ENCODE data around the gene TRPM3. TPM values are rescaled to one million over a fixed set of nuclear protein-coding genes. Genes with fewer than 3 reads are reported as not detected.

The TRPM3 gene
- total and polyA plus RNA-seq, 9 of the 15 experiments (the other 6 are each of a cell fraction or from before 2014, with no cell fraction given): 0.04 TPM; not detected in 8

DNA sequence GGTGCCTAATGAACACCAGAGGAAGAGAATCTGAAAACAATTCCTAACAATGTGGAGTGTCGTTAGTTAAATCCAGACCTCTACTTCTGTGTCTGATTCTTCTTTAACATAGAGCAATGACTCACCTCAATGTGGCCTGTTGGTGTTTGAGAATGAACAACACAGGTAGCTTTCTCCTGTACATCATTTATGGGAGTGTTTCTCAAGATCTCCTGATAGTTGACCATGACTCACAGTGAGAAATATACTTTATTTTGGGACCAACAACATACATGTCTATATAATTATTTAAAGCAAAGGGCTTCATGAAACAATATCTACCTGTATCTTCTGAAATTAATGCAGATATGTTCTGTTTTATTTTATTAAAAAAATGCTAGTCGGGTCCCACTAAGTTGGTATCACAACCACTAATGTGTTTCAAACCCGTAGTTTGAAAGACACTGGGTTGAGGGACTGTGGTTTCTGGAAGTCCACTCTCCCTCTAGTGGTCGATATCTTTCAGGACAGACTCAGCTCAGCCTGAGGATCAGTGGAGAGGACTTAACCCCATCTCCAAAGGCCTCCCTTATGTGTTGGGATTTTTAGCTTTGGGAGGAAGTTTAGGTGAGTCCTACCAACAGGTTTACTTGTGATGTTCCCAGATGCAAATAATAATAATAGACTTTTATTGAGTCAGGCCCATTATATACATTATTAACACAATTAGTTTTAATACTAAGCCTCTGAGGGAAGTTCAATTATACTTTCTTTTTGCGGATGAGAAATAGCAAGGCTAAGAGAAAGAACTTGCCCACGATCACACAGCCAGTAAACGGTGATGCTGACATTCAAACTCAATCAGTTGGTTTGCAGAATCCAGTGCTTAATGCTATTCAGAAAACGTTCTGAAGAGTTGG, 636.9 kb downstream of the TRPM3 start (continued):
- no peak for TF ChIP-seq SP1 (CRISPR knock-in tag; IDR thresholded peaks at IDR 0.05)
- no peak for TF ChIP-seq ZBTB7A (IDR thresholded peaks at IDR 0.05; ENCODE audit: borderline replicate concordance, control insufficient read depth, low read depth, low read length)
- no peak for TF ChIP-seq ZNF239 (CRISPR knock-in tag; IDR thresholded peaks at IDR 0.05)
- TF ChIP-seq SMAD2 (IDR thresholded peaks at IDR 0.05; ENCODE audit: low read depth, low read length): no peak
- TF ChIP-seq, protein P1, sequence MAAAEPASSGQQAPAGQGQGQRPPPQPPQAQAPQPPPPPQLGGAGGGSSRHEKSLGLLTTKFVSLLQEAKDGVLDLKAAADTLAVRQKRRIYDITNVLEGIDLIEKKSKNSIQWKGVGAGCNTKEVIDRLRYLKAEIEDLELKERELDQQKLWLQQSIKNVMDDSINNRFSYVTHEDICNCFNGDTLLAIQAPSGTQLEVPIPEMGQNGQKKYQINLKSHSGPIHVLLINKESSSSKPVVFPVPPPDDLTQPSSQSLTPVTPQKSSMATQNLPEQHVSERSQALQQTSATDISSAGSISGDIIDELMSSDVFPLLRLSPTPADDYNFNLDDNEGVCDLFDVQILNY (CRISPR knock-in tag; IDR thresholded peaks at IDR 0.05): no peak
- TF ChIP-seq, protein P2, sequence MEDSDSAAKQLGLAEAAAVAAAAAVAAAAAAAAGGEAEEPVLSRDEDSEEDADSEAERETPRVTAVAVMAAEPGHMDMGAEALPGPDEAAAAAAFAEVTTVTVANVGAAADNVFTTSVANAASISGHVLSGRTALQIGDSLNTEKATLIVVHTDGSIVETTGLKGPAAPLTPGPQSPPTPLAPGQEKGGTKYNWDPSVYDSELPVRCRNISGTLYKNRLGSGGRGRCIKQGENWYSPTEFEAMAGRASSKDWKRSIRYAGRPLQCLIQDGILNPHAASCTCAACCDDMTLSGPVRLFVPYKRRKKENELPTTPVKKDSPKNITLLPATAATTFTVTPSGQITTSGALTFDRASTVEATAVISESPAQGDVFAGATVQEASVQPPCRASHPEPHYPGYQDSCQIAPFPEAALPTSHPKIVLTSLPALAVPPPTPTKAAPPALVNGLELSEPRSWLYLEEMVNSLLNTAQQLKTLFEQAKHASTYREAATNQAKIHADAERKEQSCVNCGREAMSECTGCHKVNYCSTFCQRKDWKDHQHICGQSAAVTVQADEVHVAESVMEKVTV (CRISPR knock-in tag; IDR thresholded peaks at IDR 0.05): peak; percentile 59
- TF ChIP-seq REST (IDR thresholded peaks at IDR 0.05; ENCODE audit: borderline replicate concordance): peak; percentile 71; the same call in 1 of the 2 replicates
- TF ChIP-seq REST (CRISPR knock-in tag; IDR thresholded peaks at IDR 0.05; ENCODE audit: low read depth): no peak
- TF ChIP-seq ZNF175 (CRISPR knock-in tag; IDR thresholded peaks at IDR 0.05; ENCODE audit: low read depth): 0 out of 2 replicates have a peak, but pooled peaks have one; percentile 40
- TF ChIP-seq, protein P3, sequence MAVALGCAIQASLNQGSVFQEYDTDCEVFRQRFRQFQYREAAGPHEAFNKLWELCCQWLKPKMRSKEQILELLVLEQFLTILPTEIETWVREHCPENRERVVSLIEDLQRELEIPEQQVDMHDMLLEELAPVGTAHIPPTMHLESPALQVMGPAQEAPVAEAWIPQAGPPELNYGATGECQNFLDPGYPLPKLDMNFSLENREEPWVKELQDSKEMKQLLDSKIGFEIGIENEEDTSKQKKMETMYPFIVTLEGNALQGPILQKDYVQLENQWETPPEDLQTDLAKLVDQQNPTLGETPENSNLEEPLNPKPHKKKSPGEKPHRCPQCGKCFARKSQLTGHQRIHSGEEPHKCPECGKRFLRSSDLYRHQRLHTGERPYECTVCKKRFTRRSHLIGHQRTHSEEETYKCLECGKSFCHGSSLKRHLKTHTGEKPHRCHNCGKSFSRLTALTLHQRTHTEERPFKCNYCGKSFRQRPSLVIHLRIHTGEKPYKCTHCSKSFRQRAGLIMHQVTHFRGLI (CRISPR knock-in tag; IDR thresholded peaks at IDR 0.05): no peak

Measured in K562 (cell line).